ENCODE data around the gene SHOC2.

SHOC2 gene

GRCh38 chr10:110947061-110947595, 27.7 kb downstream of the SHOC2 start:
- TF ChIP-seq CTCF (IDR thresholded peaks at IDR 0.05), result no peak
- Histone ChIP-seq H3K4me3 (no peak overlapping the region), H3K27ac (no peak overlapping the region)
- DNase-seq (ENCODE audit: low spot score), result no peak

- no peak for TF ChIP-seq CTCF (IDR thresholded peaks at IDR 0.05)
- Histone ChIP-seq H3K27ac (no peak overlapping the region), H3K4me3 (no peak overlapping the region)
- no peak for DNase-seq (ENCODE audit: low spot score)
These were observed 32.0 kb downstream of the SHOC2 start for GRCh38 chr10:110951381-110951780.

GRCh38 chr10:110957606-110958005, 38.2 kb downstream of the SHOC2 start:
- DNase-seq (ENCODE audit: low spot score), result no peak
- no peak for TF ChIP-seq CTCF (IDR thresholded peaks at IDR 0.05)

GRCh38 chr10:110959379-110960332, 40.3 kb downstream of the SHOC2 start:
- Histone ChIP-seq H3K27ac (no peak overlapping the region), H3K4me3 (no peak overlapping the region)
- no peak for TF ChIP-seq CTCF (IDR thresholded peaks at IDR 0.05)
- no peak for DNase-seq (ENCODE audit: low spot score)

More at GRCh38 chr10:110957606-110958005, 38.2 kb downstream of the SHOC2 start:
- Histone ChIP-seq H3K4me3 (no peak overlapping the region), H3K27ac (no peak overlapping the region)

GRCh38 chr10:110960333-110960712, 40.9 kb downstream of the SHOC2 start:
- Histone ChIP-seq H3K27ac (no peak overlapping the region), H3K4me3 (no peak overlapping the region)
- TF ChIP-seq CTCF (IDR thresholded peaks at IDR 0.05), result no peak
- DNase-seq (ENCODE audit: low spot score), result no peak

- TF ChIP-seq CTCF (IDR thresholded peaks at IDR 0.05), result no peak
- H3K4me3 ChIP-seq, result no peak overlapping the region
- H3K27ac ChIP-seq, result no peak overlapping the region
- no peak for DNase-seq (ENCODE audit: low spot score)
These were observed 43.0 kb downstream of the SHOC2 start for GRCh38 chr10:110962443-110962842.

GRCh38 chr10:110963162-110963561, 43.8 kb downstream of the SHOC2 start:
- no peak for TF ChIP-seq CTCF (IDR thresholded peaks at IDR 0.05)
- DNase-seq (ENCODE audit: low spot score), result no peak
- Histone ChIP-seq H3K27ac (no peak overlapping the region), H3K4me3 (no peak overlapping the region)

All from coronary artery (tissue), 2 donors.